ENCODE results near the gene ATF6B. TPM values are rescaled to one million over a fixed set of nuclear protein-coding genes. Genes with fewer than 3 reads are reported as not detected.

ATF6B gene
- total and polyA plus RNA-seq, 2 of the 13 experiments (the other 11 are each of a cell fraction or from before 2014, with no cell fraction given), result 18.1 to 44.0 TPM

DNA sequence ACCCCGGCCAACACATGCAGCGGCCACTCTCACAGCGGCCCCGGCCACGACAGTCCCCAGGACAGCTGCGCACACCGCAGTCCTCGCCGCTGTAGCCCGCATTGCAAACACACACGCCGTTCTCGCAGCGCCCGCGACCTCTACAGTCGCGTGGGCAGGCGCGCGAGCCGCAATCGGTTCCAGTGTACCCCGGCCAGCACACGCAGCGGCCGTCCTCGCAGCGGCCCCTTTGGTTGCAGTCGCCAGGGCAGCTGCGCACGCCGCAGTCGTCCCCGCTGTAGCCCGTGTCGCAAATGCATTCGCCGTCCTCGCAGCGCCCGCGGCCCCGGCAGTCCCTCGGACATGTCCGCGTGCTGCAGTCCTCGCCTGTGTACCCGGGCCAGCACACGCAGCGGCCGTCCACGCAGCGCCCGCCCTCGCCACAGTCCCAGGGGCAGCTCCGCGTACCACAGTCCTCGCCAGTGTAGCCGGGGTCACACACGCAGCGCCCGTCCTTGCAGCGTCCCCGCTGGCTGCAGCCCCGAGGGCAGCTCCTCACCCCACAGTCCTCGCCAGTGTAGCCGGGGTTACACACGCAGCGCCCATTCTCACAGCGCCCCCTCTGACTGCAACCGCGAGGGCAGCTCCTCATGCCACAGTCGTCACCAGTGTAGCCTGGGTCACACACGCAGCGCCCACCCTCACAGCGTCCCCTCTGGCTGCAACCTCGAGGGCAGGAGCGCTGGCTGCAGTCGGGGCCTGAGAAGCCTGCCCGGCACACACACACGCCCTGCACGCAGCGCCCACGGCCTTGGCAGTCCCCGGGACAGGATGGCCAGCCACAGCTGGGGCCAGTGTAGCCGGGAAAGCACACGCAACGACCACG is 31.4 kb downstream of the ATF6B start (continued):
- TF ChIP-seq, protein P1, sequence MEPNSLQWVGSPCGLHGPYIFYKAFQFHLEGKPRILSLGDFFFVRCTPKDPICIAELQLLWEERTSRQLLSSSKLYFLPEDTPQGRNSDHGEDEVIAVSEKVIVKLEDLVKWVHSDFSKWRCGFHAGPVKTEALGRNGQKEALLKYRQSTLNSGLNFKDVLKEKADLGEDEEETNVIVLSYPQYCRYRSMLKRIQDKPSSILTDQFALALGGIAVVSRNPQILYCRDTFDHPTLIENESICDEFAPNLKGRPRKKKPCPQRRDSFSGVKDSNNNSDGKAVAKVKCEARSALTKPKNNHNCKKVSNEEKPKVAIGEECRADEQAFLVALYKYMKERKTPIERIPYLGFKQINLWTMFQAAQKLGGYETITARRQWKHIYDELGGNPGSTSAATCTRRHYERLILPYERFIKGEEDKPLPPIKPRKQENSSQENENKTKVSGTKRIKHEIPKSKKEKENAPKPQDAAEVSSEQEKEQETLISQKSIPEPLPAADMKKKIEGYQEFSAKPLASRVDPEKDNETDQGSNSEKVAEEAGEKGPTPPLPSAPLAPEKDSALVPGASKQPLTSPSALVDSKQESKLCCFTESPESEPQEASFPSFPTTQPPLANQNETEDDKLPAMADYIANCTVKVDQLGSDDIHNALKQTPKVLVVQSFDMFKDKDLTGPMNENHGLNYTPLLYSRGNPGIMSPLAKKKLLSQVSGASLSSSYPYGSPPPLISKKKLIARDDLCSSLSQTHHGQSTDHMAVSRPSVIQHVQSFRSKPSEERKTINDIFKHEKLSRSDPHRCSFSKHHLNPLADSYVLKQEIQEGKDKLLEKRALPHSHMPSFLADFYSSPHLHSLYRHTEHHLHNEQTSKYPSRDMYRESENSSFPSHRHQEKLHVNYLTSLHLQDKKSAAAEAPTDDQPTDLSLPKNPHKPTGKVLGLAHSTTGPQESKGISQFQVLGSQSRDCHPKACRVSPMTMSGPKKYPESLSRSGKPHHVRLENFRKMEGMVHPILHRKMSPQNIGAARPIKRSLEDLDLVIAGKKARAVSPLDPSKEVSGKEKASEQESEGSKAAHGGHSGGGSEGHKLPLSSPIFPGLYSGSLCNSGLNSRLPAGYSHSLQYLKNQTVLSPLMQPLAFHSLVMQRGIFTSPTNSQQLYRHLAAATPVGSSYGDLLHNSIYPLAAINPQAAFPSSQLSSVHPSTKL (CRISPR knock-in tag; IDR thresholded peaks at IDR 0.05), result peak; percentile 10; the same call in 1 of the 2 replicates
- TF ChIP-seq ZNF772 (CRISPR knock-in tag; IDR thresholded peaks at IDR 0.05) (no peak), ZNF777 (CRISPR knock-in tag; IDR thresholded peaks at IDR 0.05) (peak; percentile 83), RFX3 (CRISPR knock-in tag; IDR thresholded peaks at IDR 0.05) (no peak), MTF2 (CRISPR knock-in tag; IDR thresholded peaks at IDR 0.05; ENCODE audit: borderline replicate concordance) (peak; percentile 98; the same call in 1 of the 2 replicates), ZBTB38 (CRISPR knock-in tag; IDR thresholded peaks at IDR 0.05) (peak; percentile 32; the same call in 1 of the 2 replicates), KDM5B (CRISPR knock-in tag; IDR thresholded peaks at IDR 0.05; ENCODE audit: borderline replicate concordance) (no peak), RFXAP (CRISPR knock-in tag; IDR thresholded peaks at IDR 0.05; ENCODE audit: borderline replicate concordance) (0 out of 2 replicates have a peak, but pooled peaks have one; percentile 49), NFYC (CRISPR knock-in tag; IDR thresholded peaks at IDR 0.05) (no peak), BHLHE40 (IDR thresholded peaks at IDR 0.05; ENCODE audit: low read length) (no peak), FOXP1 (IDR thresholded peaks at IDR 0.05) (no peak), FOXP1 (CRISPR knock-in tag; IDR thresholded peaks at IDR 0.05) (no peak), RFX5 (IDR thresholded peaks at IDR 0.05; ENCODE audit: low read depth, low read length) (no peak), ZNF773 (CRISPR knock-in tag; IDR thresholded peaks at IDR 0.05; ENCODE audit: borderline replicate concordance) (peak; percentile 23; the same call in 1 of the 2 replicates), ZNF263 (CRISPR knock-in tag; IDR thresholded peaks at IDR 0.05) (0 out of 2 replicates have a peak, but pooled peaks have one; percentile 26), ARNTL (CRISPR knock-in tag; IDR thresholded peaks at IDR 0.05) (no peak), HNRNPL (IDR thresholded peaks at IDR 0.05; ENCODE audit: low read depth, low read length) (0 out of 2 replicates have a peak, but pooled peaks have one; percentile 48), MAX (IDR thresholded peaks at IDR 0.05) (peak; percentile 43; the same call in 1 of the 2 replicates), AKAP8 (CRISPR knock-in tag; IDR thresholded peaks at IDR 0.05) (no peak), PCBP2 (optimal IDR thresholded peaks at IDR 0.05; ENCODE audit: low read depth, low read length, poor library complexity, severe bottlenecking) (no peak), ZNF331 (CRISPR knock-in tag; IDR thresholded peaks at IDR 0.05) (peak; percentile 22; the same call in 1 of the 2 replicates), ZNF724P (CRISPR knock-in tag; IDR thresholded peaks at IDR 0.05; ENCODE audit: borderline replicate concordance) (no peak)

Data from HepG2 (cell line).